NK-92 treated with Interleukin-12 subunit alpha and Interleukin-12 subunit beta, amount 100 ng/mL, for 24 hours (cell line): ENCODE results near the gene TXNRD3.

Source experiments
- DNase-seq: peaks from one replicate; lab custom pipeline; 2025; lab: John Stamatoyannopoulos, UW

TXNRD3 gene

GRCh38 chr3:126671521-126671920 is 16.6 kb upstream of the TXNRD3 start:
- DNase-seq = no peak

- no peak for DNase-seq
Measured at GRCh38 chr3:126668450-126669401, 13.8 kb upstream of the TXNRD3 start.

GRCh38 chr3:126667631-126668449 is 12.9 kb upstream of the TXNRD3 start:
- no peak for DNase-seq

GRCh38 chr3:126666658-126667528 is 12.0 kb upstream of the TXNRD3 start:
- no peak for DNase-seq

- DNase-seq = no peak
Measured at GRCh38 chr3:126665959-126666657, 11.2 kb upstream of the TXNRD3 start.

- DNase-seq = no peak
Measured at GRCh38 chr3:126665221-126665936, 10.5 kb upstream of the TXNRD3 start.

GRCh38 chr3:126664591-126665214 is 9.8 kb upstream of the TXNRD3 start:
- no peak for DNase-seq

- no peak for DNase-seq
Measured at GRCh38 chr3:126663750-126664149, 8.8 kb upstream of the TXNRD3 start.

GRCh38 chr3:126663257-126663656 is 8.3 kb upstream of the TXNRD3 start:
- DNase-seq = no peak

- DNase-seq = no peak
Measured at GRCh38 chr3:126661532-126662364, 6.8 kb upstream of the TXNRD3 start.

GRCh38 chr3:126659915-126660886 is 5.3 kb upstream of the TXNRD3 start:
- no peak for DNase-seq

- DNase-seq = no peak
Measured at GRCh38 chr3:126658584-126658983, 3.7 kb upstream of the TXNRD3 start.

- DNase-seq = no peak
Measured at GRCh38 chr3:126657901-126658300, 3.0 kb upstream of the TXNRD3 start.

GRCh38 chr3:126656371-126657134 is 1.6 kb upstream of the TXNRD3 start:
- DNase-seq = no peak

GRCh38 chr3:126655887-126656286 is 963 bp upstream of the TXNRD3 start:
- no peak for DNase-seq

GRCh38 chr3:126649556-126650092 is 5.3 kb downstream of the TXNRD3 start:
- no peak for DNase-seq

GRCh38 chr3:126646674-126647073 is 8.2 kb downstream of the TXNRD3 start:
- no peak for DNase-seq
